NCI-H1048 (cell line): ENCODE data around the gene S100A1.
"Not testable (repeated sequence)": the region's sequence is repeated elsewhere in the genome, so short reads cannot be mapped to it uniquely, and the experiment has no call there.

ENCODE experiments used
- DNase-seq: peaks from one replicate; lab custom pipeline; 2025; lab: John Stamatoyannopoulos, UW

Gene S100A1

GRCh38 chr1:153627715-153628626, at the start of gene S100A1:
Gene S100A1, plus strand, starts transcription at chr1:153628434. Its CDS starts 2,088 bp downstream, at chr1:153630522.
- DNase-seq = no peak

DNA sequence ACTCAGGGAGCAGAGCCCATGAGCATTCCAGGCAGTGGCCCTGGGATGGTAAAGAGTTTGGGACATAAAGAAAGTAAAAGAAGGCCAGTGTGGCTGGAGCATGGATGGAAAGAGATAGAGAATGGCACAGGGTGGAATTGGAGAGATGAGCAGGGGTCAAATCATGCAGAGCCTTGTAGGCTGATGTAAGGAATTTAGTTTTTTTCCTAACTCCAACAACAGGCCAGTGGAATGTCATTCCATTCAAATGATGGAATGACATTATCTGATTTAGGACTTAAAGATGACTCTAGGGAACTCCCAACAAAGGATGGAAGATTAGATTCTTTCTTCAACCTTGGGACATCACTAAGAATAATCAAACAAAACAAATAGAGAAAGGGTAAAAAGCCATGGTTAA, 49.7 kb upstream of the S100A1 start:
- no peak for DNase-seq

DNA sequence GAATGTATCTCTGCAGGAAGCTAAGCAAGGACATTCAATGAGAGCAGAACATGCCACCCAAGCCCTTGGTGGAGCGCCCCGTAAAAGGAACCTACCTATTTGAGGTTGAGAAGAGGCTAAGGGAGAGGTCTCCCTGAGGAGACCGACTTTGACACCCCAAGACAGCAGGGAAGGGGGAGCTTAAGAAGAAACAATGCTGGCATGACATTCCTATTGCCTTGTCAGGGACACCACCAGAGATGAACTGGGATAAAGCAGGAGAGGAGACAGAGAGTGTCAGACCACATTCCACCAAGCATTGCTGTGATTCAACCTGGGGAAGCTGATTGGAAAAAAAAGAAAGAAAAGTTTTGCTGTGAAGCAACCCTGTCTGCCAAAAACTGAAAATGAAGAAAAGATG, 49.3 kb upstream of the S100A1 start:
- DNase-seq = no peak

DNA sequence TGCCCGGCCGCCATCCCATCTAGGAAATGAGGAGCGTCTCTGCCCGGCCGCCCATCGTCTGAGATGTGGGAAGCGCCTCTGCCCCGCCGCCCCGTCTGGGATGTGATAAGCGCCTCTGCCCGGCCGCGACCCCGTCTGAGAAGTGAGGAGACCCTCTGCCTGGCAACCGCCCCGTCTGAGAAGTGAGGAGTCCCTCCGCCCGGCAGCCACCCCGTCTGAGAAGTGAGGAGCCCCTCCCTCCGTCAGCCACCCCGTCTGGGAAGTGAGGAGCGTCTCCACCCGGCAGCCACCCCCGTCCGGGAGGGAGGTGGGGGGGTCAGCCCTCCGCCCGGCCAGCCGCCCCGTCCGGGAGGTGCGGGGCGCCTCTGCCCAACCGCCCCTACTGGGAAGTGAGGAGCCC, 45.4 kb upstream of the S100A1 start:
- not testable (repeated sequence) for DNase-seq

- DNase-seq = not testable (repeated sequence)
Measured at GRCh38 chr1:153583514-153583913, 44.7 kb upstream of the S100A1 start.

DNA sequence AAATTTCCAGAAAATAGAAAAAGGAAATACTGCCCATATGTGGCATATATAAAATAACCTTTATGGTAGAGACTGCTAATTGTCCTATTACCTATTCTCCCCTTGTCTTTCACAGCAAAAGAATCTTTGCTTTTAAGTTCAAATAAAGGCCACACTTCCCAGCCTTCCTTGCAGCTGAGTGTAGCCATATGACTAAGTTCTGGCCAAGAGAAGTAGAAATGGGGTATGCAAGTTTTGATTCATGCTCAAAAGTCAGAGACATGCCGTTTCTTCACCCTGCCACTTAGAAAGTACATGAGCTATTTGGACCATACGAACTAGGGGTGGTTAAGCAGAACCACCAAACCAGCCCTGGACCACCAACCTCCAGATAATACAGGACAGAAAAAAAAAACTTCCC, 44.3 kb upstream of the S100A1 start:
- no peak for DNase-seq

DNA sequence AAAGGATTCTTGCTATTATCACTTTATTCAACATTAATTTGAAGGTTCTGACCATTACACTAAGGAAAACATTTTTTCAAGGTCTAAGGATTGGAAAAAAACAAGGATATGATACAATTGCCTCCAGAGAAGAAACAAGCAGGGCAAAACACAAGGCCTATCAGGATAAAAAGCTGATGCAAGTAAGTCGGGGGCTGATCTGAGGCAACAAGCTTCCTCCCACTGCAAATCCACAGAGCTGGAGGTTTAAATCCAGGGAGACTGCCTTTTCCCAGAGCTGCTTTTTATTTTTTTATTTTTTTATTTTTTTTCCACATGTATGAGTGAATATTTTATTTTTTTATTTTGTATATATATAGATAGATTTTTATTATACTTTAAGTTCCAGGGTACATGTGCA, 43.2 kb upstream of the S100A1 start:
- no peak for DNase-seq

DNA sequence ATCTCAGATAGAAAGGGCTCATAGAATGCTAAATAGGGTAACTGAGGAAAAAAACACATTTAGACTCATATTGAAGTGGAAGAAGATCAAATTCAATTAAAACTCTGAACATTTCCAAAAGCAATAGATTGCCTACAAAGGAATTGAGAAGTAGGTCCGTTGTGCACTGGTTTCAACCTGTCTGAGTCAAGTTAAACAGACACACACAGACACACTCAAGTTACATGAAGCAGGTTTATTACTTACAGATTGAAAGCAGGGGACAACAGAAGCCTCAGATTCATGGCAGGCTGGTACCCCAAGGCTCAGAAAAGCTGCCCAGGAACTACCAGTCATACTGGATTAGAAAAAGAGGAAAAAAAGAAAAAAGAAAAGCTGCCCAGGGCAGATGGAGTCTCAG, 41.9 kb upstream of the S100A1 start:
- DNase-seq = no peak

DNA sequence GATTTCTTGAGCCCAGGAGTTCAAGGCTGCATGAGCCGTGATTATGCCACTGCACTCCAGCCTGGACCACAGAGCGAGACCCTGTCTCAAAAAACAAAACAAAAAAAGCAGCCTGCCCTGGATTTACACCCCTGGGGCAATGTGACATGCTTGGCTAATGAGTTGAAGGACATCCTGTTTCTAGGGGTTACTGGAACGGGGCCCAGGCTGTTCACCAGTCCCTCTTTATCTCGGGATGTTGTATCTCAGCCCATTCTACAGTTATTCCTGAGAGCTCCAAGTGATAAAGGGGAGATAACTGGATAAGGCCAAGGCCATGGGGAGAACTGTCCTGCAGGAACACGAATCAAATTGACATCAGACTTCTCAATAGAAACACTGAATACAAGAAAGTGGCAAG, 40.9 kb upstream of the S100A1 start:
- DNase-seq = no peak

DNA sequence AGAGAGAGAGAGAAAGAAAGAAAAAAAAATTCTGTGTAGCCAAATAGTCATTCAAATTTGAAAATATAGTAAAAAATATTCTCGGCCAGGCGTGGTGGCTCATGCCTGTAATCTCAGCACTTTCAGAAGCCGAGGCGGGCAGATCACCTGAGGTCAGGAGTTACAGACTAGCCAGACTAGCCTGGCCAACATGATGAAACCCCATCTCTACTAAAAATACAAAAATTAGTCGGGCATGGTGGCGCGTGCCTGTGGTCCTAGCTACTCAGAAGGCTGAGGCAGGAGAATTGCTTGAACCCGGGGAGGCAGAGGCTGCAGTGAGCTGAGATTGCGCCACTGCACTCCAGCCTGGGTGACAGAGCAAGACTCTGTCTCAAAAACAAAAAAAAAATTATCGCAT, 40.2 kb upstream of the S100A1 start:
- DNase-seq = not testable (repeated sequence)

GRCh38 chr1:153588482-153588881, 39.8 kb upstream of the S100A1 start:
- DNase-seq = no peak

DNA sequence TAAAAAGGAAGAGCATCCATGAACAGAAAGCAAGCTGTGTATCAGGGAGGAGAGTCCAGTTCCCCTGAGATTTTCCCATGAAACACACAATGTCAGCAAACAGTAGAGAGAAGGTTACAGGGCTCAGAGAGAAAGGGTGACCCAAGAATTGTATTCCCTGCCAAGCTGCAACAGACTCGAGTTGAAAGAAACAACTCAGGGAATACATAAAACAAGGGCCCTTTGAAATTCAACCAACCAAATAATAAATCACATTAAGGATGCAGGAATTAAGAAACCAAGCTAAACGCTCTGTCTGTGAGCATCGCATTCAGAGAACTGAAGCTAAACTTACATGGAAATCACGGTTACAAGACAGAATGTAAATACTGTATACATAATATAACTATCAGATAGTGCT, 35.5 kb upstream of the S100A1 start:
- no peak for DNase-seq

GRCh38 chr1:153597206-153597605, 31.0 kb upstream of the S100A1 start:
- DNase-seq = no peak

- no peak for DNase-seq
Measured at GRCh38 chr1:153598309-153599172, 29.7 kb upstream of the S100A1 start.

- DNase-seq = no peak
Measured at GRCh38 chr1:153599847-153600246, 28.4 kb upstream of the S100A1 start.

GRCh38 chr1:153602749-153603148, 25.5 kb upstream of the S100A1 start:
- no peak for DNase-seq

DNA sequence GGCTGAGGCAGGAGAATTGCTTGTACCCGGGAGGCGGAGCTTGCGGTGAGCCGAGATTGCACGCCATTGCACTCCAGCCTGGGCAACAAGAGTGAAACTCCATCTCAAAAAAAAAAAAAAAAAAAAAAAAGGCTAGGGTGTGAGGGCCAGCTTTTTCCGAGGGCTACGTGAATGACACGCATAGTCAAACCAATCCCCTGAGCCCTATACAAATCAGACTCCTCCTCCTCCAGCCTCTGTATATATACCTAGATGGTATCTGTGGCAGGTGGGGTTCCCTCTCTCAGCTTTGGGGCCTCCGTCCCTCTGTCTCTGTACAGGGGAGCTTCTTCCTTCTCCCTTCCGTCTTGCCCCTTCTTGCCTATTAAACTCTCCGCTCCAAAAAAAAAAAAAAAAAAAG, 22.0 kb upstream of the S100A1 start:
- DNase-seq = no peak

DNA sequence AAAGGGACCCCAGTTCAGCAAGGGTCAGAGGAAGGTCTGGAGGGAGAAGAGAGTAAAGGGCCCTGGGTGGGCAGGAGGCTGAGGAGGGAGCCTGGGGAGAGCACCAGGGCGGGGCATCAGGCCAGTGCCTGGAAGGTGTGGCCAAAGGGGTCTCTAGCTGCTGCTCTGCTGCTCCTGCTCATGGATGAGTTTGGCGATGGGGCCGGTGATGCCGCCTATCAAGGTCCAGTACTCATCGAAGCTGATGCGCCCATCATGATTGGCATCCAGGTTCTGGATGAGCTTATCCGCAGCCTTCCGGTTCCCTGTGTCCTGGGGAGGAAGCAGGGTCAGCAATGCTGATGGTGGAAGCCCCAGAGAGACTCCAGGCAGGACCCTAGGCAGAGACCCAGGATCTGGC, 20.9 kb upstream of the S100A1 start:
- no peak for DNase-seq

DNA sequence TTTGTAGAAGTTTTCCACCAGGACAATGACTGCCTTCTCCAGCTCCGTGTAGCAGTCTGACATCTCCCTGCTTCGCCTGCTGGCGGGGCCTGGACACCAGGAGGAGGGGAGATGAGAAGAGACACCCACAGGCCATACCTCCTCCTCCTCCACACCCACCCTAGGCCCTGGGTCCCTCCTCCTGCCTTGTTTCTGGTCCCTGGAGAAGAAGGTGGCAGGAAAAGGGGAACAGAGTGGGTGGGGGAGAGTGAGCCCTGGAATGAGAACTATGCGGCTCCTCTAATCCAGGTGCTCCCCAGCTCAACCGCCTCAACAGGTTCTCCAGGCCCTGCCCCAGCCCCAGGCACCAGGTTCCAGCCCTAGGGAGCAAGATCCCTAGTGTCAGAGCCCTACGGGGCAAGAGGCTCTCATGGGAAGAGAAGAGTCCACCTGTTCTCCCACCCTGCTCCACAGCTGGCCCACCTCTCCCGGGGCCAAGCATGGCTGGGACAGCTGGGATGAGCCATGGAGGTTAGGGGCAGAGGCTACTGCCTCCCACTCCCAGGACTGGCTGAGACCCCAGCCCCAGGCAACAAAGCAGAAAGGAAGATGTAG, 20.0 kb upstream of the S100A1 start:
- no peak for DNase-seq

DNA sequence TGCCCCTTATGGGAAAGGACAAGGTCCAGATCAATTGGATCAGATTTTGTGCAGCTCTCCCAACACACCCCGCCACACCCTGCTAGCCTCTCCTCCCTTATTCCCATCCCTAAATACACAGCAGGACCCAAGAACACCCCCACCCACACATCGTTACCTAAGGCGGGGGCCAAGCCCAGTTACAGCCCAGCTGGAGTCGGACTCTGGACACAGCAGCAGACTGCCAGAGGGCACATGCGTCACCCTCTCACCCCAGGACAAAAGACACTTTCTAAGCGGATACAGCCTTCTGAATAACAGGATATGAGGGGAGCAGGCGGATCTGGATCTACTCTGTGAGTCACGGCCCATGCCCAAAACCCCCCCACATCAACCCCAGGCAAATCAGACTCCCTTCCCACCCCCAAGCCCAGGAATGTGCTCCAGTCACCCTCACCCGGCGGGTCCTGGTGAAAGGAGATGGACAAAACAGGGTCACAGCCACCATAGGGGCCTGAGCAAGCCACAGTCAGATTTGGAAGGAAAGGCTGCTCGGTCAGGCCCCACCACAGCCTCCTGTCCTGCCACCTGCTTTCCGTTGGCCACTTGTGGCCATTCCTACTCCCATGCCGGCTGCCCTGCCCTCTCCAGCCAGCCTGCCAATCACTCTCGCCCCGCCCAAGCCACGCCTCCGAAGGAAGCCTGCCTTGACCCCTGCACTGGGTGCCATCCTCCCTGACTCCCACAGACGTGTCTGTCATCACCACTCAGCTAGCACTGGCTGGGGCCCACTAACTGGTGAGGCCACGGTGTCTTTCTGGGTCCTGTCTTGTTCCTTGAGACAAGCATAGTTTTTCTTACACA, 19.3 kb upstream of the S100A1 start:
- no peak for DNase-seq

DNA sequence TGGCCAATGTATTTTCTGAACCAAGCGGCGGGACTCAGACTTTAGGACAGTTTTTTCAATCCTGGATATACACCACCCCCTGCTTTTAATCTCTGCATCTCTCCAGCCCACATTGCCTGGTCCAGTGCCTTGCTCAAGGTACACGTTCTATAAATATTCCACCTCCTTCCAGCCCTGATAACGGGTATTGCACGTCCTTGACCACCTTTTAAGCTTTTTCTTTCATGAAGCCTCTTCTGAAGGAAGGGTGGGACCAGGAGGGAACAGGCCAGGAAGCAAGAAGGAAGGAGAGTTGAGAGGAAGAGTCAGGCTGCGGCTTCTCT, 18.7 kb upstream of the S100A1 start:
- DNase-seq = no peak

GRCh38 chr1:153610334-153610733, 17.9 kb upstream of the S100A1 start:
- no peak for DNase-seq
